Neural cell (in vitro differentiated cells): ENCODE results near the gene CCDC32. TPM values are rescaled to one million over a fixed set of nuclear protein-coding genes. Genes with fewer than 3 reads are reported as not detected.

ENCODE experiments used
- H2AFZ ChIP-seq: fragments of 200-600, 300-800 bp; sonication (generic), shearing (Covaris generic); 2 replicates; pipeline ENCODE4 v1.6.0; 2014; ENCODE audit warnings: low read depth, mild to moderate bottlenecking, antibody characterized with exemption, low read length, moderate library complexity
- H3F3A ChIP-seq: fragments of 200-600 bp; shearing (Covaris generic); 2 replicates; pipeline ENCODE4 v1.6.1; 2016; ENCODE audit warnings: mild to moderate bottlenecking, moderate library complexity, mixed read lengths, antibody characterized with exemption, low read length; ENCODE audit not compliant: insufficient read depth, poor library complexity, severe bottlenecking
- H3K27ac ChIP-seq: fragments of 200-600, 300-800 bp; sonication (generic), shearing (Covaris generic); 2 replicates; pipeline ENCODE4 v1.5.1; 2014; ENCODE audit warnings: mild to moderate bottlenecking, low read length, moderate library complexity
- H3K27me3 ChIP-seq: fragments of 300-800, 200-600 bp; sonication (generic), shearing (Covaris generic); 2 replicates; pipeline ENCODE4 v1.6.0; 2014; ENCODE audit warnings: mild to moderate bottlenecking, low read depth, low read length, moderate library complexity; ENCODE audit not compliant: insufficient read depth
- H3K36me3 ChIP-seq: fragments of 300-800, 200-600 bp; sonication (generic), shearing (Covaris generic); 2 replicates; pipeline ENCODE4 v1.5.1; 2014; ENCODE audit warnings: mild to moderate bottlenecking, antibody characterized with exemption, low read length, moderate library complexity; ENCODE audit not compliant: insufficient read depth
- H3K4me2 ChIP-seq: fragments of 300-800, 200-600 bp; sonication (generic), shearing (Covaris generic); 2 replicates; pipeline ENCODE4 v1.6.0; 2014; ENCODE audit warnings: mild to moderate bottlenecking, low read length
- H3K4me3 ChIP-seq: fragments of 300-800, 200-600 bp; sonication (generic), shearing (Covaris generic); 2 replicates; pipeline ENCODE4 v1.5.1; 2014; ENCODE audit warnings: mild to moderate bottlenecking, low read length, moderate library complexity
- H3K79me2 ChIP-seq: fragments of 200-600 bp; shearing (Covaris generic); replicated peaks from 2 replicates; pipeline ENCODE4 v1.6.0; 2014; ENCODE audit warnings: mild to moderate bottlenecking, low read length, moderate library complexity; ENCODE audit not compliant: insufficient read depth
- H3K9ac ChIP-seq: fragments of 300-800, 200-600 bp; sonication (generic), shearing (Covaris generic); 2 replicates; pipeline ENCODE4 v1.6.1; 2016; ENCODE audit warnings: mild to moderate bottlenecking, low read length, mixed read lengths
- H3K9me2 ChIP-seq: fragments of 200-600 bp; shearing (Covaris generic); 2 replicates; pipeline ENCODE4 v1.6.1; 2016; ENCODE audit warnings: mild to moderate bottlenecking, low read length, mixed read lengths; ENCODE audit not compliant: insufficient read depth
- H3K9me3 ChIP-seq: fragments of 200-600, 300-800 bp; sonication (generic), shearing (Covaris generic); 2 replicates; pipeline ENCODE4 v1.6.1; 2016; ENCODE audit warnings: mild to moderate bottlenecking, mixed run types, low read length, moderate library complexity, mixed read lengths
- H4K20me1 ChIP-seq: fragments of 200-600 bp; shearing (Covaris generic); 2 replicates; pipeline ENCODE4 v1.6.1; 2016; ENCODE audit warnings: mild to moderate bottlenecking, mixed run types; ENCODE audit not compliant: insufficient read depth
- EP300 ChIP-seq: fragments of 450-650 bp; conservative IDR thresholded peaks from 2 replicates; pipeline ENCODE4 v1.6.1; 2014; ENCODE audit warnings: antibody characterized with exemption, mild to moderate bottlenecking, moderate library complexity; ENCODE audit not compliant: poor library complexity, severe bottlenecking
- EZH2 ChIP-seq: fragments of 200-600, 300-800 bp; shearing (Covaris generic), sonication (generic); IDR thresholded peaks from 2 replicates; pipeline ENCODE4 v1.6.1; 2014; ENCODE audit warnings: antibody characterized with exemption, low read length, borderline replicate concordance, mild to moderate bottlenecking; ENCODE audit not compliant: insufficient read depth, poor library complexity, severe bottlenecking
- MXI1 ChIP-seq: fragments of 450-650 bp; conservative IDR thresholded peaks from 2 replicates; pipeline ENCODE4 v1.6.1; 2014; ENCODE audit warnings: antibody characterized with exemption, mild to moderate bottlenecking; ENCODE audit not compliant: poor library complexity, severe bottlenecking
- POLR2AphosphoS5 ChIP-seq: IDR thresholded peaks from 2 replicates; pipeline ENCODE4 v1.6.1; 2012
- RAD21 ChIP-seq: fragments of 450-650 bp; conservative IDR thresholded peaks from 2 replicates; pipeline ENCODE4 v1.6.1; 2014; ENCODE audit warnings: antibody characterized with exemption, mild to moderate bottlenecking, moderate library complexity
- SMC3 ChIP-seq: fragments of 450-650 bp; conservative IDR thresholded peaks from 2 replicates; pipeline ENCODE4 v1.6.1; 2014; ENCODE audit warnings: antibody characterized with exemption, mild to moderate bottlenecking, moderate library complexity; ENCODE audit not compliant: poor library complexity
- TAF1 ChIP-seq: IDR thresholded peaks from 2 replicates; pipeline ENCODE4 v1.6.1; 2012; ENCODE audit warnings: low read depth
- polyA plus RNA-seq: library from polyadenylated mRNA; depleted of rRNA; stranded (reverse); fragments of >200 nt; gene quantifications from 2 replicates; pipeline ENCODE4 v1.2.3, GENCODE V29; 2014
- TF ChIP-seq, protein P1 (sequence below): IDR thresholded peaks from 2 replicates; pipeline ENCODE4 v1.6.1; 2012; ENCODE audit warnings: borderline replicate concordance
- TF ChIP-seq, protein P2 (sequence below): fragments of 450-650 bp; IDR thresholded peaks from 2 replicates; pipeline ENCODE4 v1.5.1; 2014; ENCODE audit warnings: antibody characterized with exemption, mild to moderate bottlenecking, moderate library complexity; ENCODE audit not compliant: poor library complexity, severe bottlenecking

Gene CCDC32
- polyA plus RNA-seq, 1 donor from 2014 or later = 34.2 TPM

DNA sequence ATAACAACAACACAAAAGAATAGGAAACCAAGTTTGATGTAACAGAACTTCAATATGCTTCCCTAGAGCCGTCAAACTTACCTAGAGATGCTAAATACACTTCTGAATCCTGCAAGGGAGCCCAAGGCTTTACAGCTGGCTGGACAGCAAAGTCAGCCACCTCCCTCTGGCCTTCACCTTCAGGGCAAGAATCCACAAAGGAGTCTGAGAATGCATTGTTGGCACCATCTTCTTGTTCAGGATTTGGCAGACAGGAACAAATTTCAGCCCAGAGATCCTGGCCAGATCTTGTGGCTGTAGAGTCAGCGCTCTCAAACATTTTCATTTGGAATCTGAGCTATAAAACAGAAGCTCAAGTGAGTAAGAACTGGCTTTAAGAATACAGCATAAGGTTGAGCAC lies 2.2 kb downstream of the CCDC32 start:
- Histone ChIP-seq H3K36me3 (no peaks in the 10 kb centered on the region), H3K27ac (no peak overlapping the region), H3F3A (no peaks in the 10 kb centered on the region), H3K9me2 (no peaks in the 10 kb centered on the region), H3K9me3 (no peaks in the 10 kb centered on the region), H3K4me2 (no peak overlapping the region), H3K9ac (no peak overlapping the region), H3K27me3 (no peaks in the 10 kb centered on the region), H4K20me1 (no peaks in the 10 kb centered on the region), H3K79me2 (no peaks in the 10 kb centered on the region), H3K4me3 (no peak overlapping the region), H2AFZ (no peak overlapping the region)
- TF ChIP-seq MXI1 = no peak
- TF ChIP-seq EP300 = no peak
- TF ChIP-seq, protein P1, sequence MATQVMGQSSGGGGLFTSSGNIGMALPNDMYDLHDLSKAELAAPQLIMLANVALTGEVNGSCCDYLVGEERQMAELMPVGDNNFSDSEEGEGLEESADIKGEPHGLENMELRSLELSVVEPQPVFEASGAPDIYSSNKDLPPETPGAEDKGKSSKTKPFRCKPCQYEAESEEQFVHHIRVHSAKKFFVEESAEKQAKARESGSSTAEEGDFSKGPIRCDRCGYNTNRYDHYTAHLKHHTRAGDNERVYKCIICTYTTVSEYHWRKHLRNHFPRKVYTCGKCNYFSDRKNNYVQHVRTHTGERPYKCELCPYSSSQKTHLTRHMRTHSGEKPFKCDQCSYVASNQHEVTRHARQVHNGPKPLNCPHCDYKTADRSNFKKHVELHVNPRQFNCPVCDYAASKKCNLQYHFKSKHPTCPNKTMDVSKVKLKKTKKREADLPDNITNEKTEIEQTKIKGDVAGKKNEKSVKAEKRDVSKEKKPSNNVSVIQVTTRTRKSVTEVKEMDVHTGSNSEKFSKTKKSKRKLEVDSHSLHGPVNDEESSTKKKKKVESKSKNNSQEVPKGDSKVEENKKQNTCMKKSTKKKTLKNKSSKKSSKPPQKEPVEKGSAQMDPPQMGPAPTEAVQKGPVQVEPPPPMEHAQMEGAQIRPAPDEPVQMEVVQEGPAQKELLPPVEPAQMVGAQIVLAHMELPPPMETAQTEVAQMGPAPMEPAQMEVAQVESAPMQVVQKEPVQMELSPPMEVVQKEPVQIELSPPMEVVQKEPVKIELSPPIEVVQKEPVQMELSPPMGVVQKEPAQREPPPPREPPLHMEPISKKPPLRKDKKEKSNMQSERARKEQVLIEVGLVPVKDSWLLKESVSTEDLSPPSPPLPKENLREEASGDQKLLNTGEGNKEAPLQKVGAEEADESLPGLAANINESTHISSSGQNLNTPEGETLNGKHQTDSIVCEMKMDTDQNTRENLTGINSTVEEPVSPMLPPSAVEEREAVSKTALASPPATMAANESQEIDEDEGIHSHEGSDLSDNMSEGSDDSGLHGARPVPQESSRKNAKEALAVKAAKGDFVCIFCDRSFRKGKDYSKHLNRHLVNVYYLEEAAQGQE = no peak
- TF ChIP-seq EZH2 = no peak
- no peak for TF ChIP-seq RAD21
- TF ChIP-seq TAF1 = no peak

DNA sequence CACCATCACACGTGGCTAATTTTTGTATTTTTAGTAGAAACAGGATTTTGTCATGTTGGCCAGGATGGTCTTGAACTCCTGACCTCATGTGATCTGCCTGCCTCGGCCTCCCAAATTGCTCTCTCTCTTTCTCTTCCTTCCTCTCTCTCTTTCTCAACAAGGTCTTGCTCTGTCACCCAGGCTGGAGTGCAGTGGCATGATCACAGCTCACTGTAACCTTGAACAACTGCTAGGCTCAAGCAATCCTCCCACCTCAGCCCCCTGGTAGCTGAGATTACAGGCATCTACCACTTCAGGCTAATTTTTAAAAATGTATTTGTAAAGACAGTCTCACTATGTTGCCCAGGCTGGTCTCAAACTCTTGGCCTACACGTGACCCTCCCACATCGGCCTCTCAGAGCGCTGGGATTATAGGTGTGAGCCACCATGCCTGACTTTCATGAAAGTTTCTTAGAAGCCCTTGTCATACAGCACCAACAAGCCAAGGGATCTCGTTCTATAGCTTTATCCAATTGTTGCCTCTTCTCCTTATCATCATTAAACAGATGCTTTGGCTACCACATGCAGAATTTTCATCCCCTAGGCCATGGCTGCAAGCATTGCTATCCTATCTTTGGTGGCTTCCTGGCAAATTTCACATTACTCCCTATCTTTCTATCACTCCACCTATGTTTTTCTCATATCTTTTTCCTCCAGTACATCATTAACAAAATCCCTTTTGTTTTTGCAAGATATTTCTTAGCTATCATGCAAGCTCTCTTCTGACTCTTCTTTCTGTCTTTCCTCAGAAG lies 5.7 kb downstream of the CCDC32 start:
- Histone ChIP-seq H3K4me3 (no peak overlapping the region), H2AFZ (no peak overlapping the region), H3K27me3 (no peaks in the 10 kb centered on the region), H3K4me2 (no peak overlapping the region), H3F3A (no peaks in the 10 kb centered on the region), H3K9me3 (no peaks in the 10 kb centered on the region), H3K79me2 (no peaks in the 10 kb centered on the region), H4K20me1 (no peaks in the 10 kb centered on the region), H3K9ac (no peak overlapping the region), H3K9me2 (no peaks in the 10 kb centered on the region), H3K36me3 (no peaks in the 10 kb centered on the region), H3K27ac (no peak overlapping the region)
- no peak for TF ChIP-seq MXI1
- no peak for TF ChIP-seq RAD21
- TF ChIP-seq, protein P1 = no peak
- no peak for TF ChIP-seq EP300
- no peak for TF ChIP-seq TAF1
- no peak for TF ChIP-seq POLR2AphosphoS5
- TF ChIP-seq SMC3 = no peak
- TF ChIP-seq EZH2 = no peak
- TF ChIP-seq, protein P2, sequence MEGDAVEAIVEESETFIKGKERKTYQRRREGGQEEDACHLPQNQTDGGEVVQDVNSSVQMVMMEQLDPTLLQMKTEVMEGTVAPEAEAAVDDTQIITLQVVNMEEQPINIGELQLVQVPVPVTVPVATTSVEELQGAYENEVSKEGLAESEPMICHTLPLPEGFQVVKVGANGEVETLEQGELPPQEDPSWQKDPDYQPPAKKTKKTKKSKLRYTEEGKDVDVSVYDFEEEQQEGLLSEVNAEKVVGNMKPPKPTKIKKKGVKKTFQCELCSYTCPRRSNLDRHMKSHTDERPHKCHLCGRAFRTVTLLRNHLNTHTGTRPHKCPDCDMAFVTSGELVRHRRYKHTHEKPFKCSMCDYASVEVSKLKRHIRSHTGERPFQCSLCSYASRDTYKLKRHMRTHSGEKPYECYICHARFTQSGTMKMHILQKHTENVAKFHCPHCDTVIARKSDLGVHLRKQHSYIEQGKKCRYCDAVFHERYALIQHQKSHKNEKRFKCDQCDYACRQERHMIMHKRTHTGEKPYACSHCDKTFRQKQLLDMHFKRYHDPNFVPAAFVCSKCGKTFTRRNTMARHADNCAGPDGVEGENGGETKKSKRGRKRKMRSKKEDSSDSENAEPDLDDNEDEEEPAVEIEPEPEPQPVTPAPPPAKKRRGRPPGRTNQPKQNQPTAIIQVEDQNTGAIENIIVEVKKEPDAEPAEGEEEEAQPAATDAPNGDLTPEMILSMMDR = no peak
